Measurements from ENCODE around the gene TRIM68.

TRIM68 gene

DNA sequence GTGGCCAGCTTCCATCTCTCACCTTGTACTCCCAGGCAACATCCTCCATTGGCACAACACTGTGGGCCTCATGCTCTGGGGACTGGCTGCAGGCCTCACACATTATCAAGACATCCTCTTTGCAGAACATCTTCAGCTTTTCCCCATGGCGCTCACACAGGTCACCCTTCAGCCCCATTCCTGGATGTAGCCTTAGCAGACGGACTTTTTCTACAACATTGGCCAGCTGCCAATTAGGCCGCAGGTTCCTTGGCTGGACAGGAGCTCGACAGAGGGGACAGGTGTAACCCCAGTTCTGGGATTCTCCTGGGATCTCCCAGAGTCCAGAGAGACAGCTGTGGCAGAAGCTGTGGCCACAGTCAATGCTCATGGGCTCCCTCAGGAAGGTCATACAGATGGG, 3.0 kb downstream of the TRIM68 start:
- no peak for DNase-seq

DNA sequence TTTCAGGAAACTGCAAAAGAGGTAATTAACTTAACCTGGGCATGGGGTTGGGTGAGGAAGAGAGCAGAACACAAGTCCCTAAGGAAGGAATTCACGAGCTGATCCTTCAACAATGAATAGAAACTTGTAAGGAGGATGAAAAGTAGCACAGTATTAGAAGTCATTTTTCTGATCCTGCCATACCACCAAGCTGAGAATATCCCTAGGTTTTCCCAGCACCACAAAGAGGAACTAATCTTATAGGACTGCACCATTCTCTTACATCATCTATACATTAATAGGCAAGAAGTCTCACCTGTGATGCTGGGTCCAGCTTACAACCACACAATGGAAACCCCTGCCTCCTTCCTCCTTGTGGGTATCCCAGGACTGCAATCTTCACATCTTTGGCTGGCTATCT, 14.3 kb downstream of the TRIM68 start, which contains the start of gene OR52I1:
OR52I1 (plus strand) TSS at position 301 of the 400 bp plus-strand sequence; CDS start at position 301, 0 bp downstream.
- no peak for DNase-seq

DNA sequence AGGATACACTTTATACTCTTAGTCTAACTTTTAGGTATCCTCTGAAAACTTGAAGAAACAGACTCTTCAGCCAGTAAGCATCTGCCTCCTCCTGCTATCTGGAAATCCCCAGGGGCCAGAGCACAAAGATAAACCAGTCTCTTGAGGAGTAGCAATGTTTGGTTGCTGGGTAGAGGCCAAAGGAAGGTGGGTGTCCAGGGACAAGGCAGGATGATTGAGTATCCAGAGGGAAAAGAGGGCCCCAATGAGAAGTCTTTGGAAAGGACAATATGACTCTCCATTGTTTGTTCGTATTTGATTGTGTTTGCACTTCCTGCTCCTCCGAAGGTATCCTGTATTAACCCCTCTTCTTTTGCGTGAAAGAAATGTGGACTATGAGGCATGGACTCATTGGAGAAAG, 19.0 kb downstream of the TRIM68 start:
- no peak for DNase-seq

DNA sequence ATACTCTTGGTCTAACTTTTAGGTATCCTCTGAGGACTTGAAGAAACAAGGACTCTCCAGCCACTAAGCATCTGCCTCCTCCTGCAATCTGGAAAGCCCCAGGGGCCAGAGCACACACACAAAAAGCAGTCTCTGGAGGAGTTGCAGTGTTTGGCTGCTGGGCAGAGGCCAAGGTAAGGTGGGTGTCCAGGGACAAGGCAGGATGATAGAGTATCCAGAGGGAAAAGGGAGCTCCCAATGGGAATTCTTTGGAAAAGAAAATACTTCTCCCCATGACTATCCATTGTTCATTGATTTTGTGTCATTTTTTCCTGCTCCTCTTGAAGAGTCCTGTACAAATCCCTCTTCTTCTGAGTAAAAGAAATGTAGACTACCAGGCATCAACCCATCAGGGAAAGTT, 26.6 kb downstream of the TRIM68 start, which contains the start of gene OR52I2:
OR52I2 (plus strand) TSS at position 301 of the 400 bp plus-strand sequence.
- DNase-seq, result no peak

DNA sequence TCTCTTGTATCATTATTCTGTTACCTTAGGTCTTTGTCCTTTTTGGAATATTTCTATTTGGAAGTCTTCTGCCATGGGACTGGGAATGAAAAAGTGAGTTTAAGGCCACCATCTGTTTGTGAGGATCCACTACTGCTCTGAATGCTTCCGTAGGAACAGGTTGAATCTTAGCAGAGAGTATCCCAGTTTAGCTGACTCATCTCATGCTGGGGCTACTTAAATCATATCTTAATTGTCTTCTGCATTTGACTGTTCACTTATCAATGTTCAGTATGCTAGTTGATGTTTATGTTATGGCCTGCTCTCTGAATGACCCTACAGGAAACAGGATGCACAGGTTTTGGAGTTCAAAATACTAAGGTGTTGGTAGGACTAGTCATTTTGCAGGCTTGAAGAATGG, 27.9 kb downstream of the TRIM68 start:
- DNase-seq, result no peak

DNA sequence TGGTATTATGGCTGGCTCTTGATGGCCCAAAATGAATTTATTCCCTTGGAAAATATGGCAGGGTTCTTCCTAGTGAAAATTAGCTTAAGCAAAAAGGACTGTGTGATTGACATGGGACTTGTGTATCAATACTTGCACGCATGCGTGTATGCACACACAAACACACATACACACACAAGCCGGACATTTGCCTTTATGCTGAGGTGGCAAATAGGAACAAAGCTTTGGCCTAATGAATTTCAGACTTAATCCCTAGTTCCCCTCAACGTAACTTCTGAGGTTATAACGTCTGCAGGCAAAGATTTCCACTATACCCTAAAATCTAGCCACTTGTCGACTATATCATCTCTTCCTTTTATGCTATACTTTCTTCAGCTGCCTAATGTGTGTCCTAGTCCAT, 29.4 kb downstream of the TRIM68 start:
- DNase-seq, result no peak

DNA sequence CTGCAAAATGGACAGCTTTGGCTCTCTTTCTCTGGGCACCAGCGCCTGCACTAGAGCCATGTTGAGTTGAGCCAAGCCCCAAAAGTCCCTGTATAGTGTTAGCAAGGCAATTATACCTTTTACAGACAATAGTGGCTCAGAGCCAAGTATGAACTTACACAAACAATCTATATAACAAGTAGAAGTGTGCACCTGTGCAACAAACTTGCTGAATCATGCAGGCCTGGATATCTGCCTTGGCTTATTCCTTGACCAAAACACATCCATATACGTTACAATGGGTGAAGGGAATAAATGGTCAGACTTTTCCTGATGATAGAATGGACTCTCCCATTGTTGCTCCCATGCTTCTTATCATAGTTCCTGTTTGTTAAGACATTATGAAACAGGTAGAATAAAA, 30.3 kb downstream of the TRIM68 start:
- DNase-seq, result no peak

DNA sequence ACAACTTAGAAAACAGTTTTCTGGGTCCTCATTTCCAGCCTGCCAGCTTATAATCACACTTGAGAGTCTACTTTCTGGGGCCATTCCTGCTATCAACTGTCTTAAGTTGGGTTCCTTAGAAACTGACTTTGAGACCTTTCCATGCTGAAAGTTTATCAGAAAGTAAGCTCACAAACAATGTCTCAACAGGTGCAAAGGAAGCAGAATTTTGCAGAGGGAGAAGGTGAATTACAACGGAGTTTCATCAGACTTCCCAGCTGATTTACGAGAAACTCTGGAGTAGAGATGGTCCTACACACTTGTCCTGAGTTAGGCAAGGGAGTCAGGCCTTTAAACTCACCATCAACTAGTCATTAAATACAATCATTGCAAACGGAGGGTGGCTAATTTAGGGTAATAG, 31.2 kb downstream of the TRIM68 start:
- DNase-seq, result no peak

DNA sequence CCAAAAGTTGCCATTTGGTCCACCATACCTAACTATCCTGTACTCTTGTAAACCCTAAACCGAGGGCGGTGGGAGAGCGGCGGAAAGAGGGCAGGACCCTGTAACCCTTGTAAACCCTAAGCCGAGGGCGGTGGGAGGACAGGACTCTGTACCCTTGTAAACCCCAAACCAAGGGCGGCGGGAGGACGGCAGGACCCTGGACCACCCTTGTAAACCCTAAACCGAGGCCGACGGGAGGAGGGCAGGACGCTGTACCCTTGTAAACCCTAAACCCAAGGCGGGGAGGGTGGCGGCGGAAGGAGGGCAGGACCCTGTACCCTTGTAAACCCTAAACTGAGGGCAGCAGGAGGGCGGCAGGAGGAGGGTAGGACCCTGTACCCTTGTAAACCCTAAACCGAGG, 39.0 kb downstream of the TRIM68 start:
- DNase-seq, result no peak

DNA sequence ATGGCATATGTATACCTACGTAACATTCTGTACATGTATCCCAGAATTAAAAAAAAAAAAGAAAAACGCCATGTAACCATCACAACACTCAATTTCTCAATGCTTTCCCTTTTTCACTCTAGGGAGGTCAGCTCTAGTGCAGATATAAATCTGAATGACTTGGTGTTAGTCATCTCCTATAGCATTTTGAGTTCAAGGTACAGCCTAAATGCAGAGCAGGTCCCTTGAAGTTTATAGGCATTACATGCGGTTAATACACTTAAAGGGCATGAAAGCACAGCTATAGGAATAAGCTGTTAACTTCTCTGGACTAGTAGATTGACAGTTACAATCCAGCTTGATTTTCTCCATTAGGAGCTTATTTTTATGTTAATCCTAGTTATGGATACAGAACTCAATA, 42.7 kb downstream of the TRIM68 start:
- no peak for DNase-seq

DNA sequence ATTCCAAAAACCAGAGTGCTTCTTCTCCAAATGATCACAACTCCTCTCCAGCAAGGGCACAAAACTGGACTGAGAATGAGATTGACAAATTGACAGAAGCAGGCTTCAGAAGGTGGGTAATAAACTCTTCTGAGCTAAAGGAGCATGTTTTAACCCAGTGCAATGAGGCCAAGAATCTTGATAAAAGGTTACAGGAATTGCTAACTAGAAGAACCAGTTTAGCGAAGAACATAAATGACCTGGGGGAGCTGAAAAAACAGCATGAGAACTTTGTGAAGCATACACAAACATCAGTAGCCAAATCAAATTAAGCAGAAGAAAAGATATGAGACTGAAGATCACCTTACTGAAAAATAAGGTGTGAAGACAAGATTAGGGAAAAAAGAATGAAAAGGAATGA, 47.6 kb downstream of the TRIM68 start:
- DNase-seq, result no peak

DNA sequence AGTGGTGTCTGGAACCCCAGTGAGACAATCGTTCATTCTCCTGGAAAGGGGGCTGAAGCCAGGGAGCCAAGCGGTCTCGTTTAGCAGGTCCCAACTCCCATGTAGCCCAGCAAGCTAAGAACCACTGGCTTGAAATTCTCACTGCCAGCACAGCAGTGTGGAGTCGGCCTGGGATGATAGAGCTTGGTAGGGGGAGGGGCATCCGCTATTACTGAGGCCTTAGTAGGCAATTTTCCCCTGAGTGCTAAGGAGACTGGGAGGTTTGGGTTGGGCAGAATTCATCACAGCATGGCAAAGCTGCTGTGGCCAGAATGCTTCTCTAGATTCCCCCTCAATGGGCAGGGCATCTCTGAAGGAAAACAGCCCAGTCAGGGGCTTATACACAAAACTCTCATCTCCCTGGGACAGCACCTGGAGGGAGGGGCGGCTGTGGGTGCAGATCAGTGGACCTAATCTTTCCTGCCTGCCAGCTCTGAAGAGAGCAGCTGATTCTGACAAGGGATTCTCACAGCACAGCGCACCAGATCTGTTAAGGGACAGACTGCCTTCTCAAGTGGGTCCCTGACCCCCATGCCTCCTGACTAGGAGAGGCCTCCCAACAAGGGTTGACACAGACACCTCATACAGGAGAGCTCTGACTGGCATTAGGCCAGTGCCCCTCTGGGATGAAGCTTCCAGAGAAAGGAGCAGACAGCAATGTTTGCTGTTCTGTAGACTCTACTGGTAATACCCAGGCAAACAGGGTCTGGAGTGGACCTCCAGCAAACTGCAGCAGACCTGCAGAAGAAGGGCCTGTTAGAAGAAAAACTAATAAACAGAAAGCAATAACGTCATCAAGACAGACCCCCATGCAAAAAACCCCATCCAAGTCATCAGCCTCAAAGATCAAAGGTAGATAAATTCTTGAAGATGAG, 48.2 kb downstream of the TRIM68 start:
- DNase-seq, result no peak

DNA sequence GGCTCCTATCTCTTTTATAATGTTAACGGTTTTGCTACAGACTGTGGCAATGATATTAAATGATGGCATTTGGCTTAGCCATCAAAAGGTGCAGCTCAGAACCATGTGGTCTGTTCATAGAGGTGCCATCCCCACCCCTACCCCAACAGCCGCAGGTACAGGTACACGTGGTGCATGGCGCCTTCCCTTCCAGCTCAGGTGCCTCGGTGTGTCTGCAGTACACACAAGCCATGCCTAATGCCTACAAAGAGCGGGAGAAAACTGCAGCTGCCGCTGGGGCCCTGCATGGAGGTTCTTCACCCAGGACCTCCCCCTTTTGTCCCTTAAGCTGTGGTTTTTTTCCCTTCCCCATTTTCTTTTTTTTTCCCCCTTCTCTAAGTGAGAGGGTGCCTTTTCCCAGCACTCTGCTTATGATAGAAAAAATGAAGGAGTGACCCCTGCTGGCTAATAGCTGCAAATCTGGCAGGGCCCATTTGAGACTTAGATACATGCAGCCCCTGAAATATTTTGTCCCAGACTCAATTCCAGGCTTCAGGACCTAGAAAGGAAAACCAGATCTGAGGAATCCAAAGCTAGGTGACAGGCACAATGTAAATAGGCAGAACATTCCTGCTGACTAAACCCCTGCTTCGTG, 56.6 kb downstream of the TRIM68 start:
- DNase-seq, result no peak

Measured in NCI-H1048 (cell line).